AG04449 (cell line): ENCODE data around the gene DDHD1.
"Not testable (repeated sequence)": the region's sequence is repeated elsewhere in the genome, so short reads cannot be mapped to it uniquely, and the experiment has no call there.

Source experiments
- CTCF ChIA-PET: fragments of 350-600 bp; formaldehyde crosslinking; extraction: SDS; loops from one replicate; lab custom pipeline; 2021; ENCODE audit warnings: antibody characterized with exemption; lab: Yijun Ruan, JAX
- POLR2A ChIA-PET: fragments of 400-600, 350-600 bp; formaldehyde crosslinking; extraction: SDS; loops from one replicate; lab custom pipeline; 2020; ENCODE audit warnings: antibody characterized with exemption, inconsistent platforms; lab: Yijun Ruan, JAX
- DNase-seq: peaks from one replicate; pipeline ENCODE4 v3.0.0-alpha.2; 2010; ENCODE audit warnings: low read depth, low spot score
- H3K4me3 ChIP-seq: 2 replicates; pipeline ENCODE4 v1.5.1; 2011; ENCODE audit warnings: low read depth, mild to moderate bottlenecking, control low read depth, low read length
- CTCF ChIP-seq: IDR thresholded peaks from one replicate; pipeline ENCODE4 v1.5.1; 2011; ENCODE audit warnings: mild to moderate bottlenecking, moderate library complexity, low read length, control low read depth, inconsistent platforms; ENCODE audit not compliant: insufficient read depth; ENCODE audit errors: missing control alignments

DDHD1 gene

GRCh38 chr14:53186532-53186931 is 33.4 kb upstream of the DDHD1 start:
- CTCF ChIA-PET, result interaction anchor here (1.1 kb wide), 1 partner anchor 119 kb away, joined by 3 read pairs; no protein-coding TSS in a partner anchor
- TF ChIP-seq CTCF, result no peak
- POLR2A ChIA-PET, result no interaction called here
- H3K4me3 ChIP-seq, result no peak overlapping the region
- DNase-seq, result no peak

- DNase-seq, result peak; percentile 16
- no peak overlapping the region for H3K4me3 ChIP-seq
- TF ChIP-seq CTCF, result no peak
- POLR2A ChIA-PET, result no interaction called here
- CTCF ChIA-PET, result no interaction called here
Measured at GRCh38 chr14:53183611-53184010, 30.5 kb upstream of the DDHD1 start.

GRCh38 chr14:53183056-53183455 is 29.9 kb upstream of the DDHD1 start:
- no peak overlapping the region for H3K4me3 ChIP-seq
- CTCF ChIA-PET, result no interaction called here
- no peak for DNase-seq
- TF ChIP-seq CTCF, result no peak
- POLR2A ChIA-PET, result no interaction called here

DNA sequence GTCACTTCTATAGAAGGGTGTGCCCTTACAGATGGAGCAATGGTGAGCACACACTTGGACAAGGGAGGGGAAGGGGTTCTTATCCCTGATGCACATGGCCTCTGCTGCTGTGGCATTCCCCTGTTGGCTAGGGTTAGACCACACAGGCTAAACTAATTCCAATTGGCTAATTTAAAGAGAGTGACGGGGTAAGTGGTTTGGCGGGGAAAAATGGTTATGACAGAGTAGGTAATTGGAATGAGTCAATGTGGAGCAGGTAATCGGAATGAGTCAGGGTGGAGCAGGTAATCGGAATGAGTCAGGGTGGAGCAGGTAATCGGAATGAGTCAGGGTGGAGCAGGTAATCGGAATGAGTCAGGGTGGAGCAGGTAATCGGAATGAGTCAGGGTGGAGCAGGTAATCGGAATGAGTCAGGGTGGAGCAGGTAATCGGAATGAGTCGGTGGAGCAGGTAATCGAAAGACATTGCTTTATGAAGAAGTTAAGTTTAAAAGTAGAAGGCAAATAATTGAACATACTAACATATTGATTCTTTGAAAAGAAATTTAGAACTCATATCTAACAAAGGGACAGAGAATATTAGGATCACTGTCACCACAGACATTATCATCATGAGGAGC is 28.4 kb upstream of the DDHD1 start:
- CTCF ChIA-PET, H3K4me3 ChIP-seq, DNase-seq: not testable (repeated sequence)
- POLR2A ChIA-PET, result interaction anchor here (0.7 kb wide), 1 partner anchor 817 kb away, joined by 3 read pairs; no protein-coding TSS in a partner anchor

DNA sequence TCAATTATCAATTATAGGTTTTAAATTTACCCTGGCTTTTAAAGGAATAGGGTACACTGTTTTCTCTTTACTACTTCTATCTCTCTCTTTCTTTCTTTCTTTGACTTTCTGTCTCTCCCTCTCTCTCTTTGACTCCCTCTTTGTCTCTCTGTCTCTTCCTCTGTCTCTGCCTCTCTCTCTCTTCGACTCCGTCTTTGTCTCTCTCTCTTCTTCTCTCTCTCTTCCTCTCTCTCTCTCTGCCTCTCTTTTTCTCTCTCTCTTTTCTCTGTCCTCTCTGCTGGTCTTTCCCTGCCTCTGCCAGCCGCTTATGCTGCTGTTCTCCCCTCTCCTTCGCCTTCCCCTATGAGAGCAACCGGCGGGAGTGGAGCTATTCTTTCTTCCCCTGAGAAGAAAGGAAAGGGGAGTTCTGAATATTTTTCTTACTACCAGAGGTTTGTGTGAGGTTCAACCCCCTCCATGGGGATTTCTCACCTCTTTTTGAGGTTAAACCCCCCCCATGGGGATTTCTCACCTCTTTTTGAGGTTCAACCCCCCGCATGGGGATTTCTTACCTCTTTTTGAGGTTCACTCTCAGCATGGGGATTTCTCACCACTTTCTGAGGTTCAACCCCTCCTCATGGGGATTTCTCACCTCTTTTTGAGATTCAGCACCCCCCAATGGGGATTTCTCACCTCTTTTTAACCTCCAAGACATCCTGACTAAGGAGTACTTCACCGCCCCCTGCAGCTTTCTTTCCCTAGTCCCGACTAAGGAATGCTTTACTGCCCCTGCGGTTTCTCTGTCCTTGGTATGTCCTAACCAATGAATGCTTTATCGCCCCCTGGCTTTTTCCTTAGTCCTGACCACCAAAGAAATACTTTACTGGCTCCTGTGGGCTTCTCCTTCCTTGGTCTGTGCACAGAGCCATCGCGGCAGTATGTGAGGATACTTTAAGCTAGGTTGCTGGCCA is 27.4 kb upstream of the DDHD1 start:
- H3K4me3 ChIP-seq, result no peak overlapping the region
- ChIA-PET CTCF (no interaction called here), POLR2A (interaction anchor here (0.7 kb wide), 1 partner anchor 818 kb away, joined by 3 read pairs; no protein-coding TSS in a partner anchor)
- no peak for TF ChIP-seq CTCF
- DNase-seq, result no peak

DNA sequence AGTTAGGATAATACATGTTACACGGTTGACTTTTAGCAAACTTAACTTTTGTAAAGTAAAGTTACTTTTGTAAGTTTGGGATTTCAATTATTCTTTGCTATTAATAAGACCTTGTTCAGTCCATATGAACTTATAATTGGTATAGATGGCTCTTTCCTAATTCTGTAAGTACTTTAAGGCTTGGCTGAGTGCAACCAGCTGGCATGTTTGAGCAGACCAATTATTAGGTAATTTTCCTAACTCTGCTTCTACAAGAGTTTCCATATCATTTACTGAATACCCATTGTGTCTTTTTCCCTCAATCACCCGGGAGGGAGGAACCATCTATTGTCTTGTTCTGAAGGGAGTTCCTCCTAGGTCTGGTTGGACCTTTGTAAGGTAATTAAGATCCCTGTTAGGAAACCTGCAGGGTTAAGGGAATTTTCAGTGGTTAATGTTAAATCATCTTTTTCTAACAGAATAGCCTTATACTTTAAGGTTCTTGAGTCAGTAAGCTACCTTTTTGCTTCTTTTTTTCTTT is 26.4 kb upstream of the DDHD1 start:
- POLR2A ChIA-PET, H3K4me3 ChIP-seq, DNase-seq, CTCF ChIA-PET: not testable (repeated sequence)

DNA sequence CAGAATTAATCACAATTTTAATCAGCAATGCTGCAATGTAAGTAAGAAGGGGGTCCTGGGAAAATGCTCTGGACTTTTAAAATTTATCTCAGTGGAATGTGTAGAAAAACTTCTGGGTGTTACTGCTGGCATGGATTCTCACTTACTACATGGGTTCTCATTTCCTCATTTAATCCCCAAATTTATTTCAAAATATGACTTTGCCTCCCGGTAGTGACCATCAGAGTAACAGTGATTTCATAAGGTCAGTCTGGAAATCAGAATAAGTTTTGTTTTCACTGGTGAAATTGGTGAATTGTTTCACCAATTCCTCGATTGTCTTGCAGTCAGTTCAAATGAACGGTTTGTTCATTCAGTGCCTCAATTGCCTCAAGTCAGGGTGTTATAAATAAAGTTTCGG is 22.3 kb upstream of the DDHD1 start:
- DNase-seq, result no peak

More for the DNA sequence above, 22.3 kb upstream of the DDHD1 start:
- CTCF ChIA-PET, result no interaction called here
- no peak for TF ChIP-seq CTCF
- POLR2A ChIA-PET, result no interaction called here
- H3K4me3 ChIP-seq, result no peak overlapping the region
